Neuronal stem cell (in vitro differentiated cells): Measurements from ENCODE around the gene NAT8L.

ENCODE experiments used
- DNase-seq: peaks from one replicate; pipeline ENCODE4 v3.0.0-alpha.2; 2013; ENCODE audit warnings: low spot score
- H2AFZ ChIP-seq: one replicate; pipeline ENCODE4 v1.6.1; 2013; ENCODE audit warnings: mild to moderate bottlenecking, low read length, inconsistent platforms
- H2AK5ac ChIP-seq: 2 replicates; pipeline ENCODE4 v1.6.1; 2013; ENCODE audit warnings: low read depth, mild to moderate bottlenecking, inconsistent platforms, low read length, moderate library complexity, mixed read lengths
- H2BK120ac ChIP-seq: 2 replicates; pipeline ENCODE4 v1.6.1; 2013; ENCODE audit warnings: low read depth, mild to moderate bottlenecking, inconsistent platforms, low read length, moderate library complexity, mixed read lengths
- H2BK12ac ChIP-seq: one replicate; pipeline ENCODE4 v1.6.1; 2013; ENCODE audit warnings: low read length, inconsistent platforms
- H2BK15ac ChIP-seq: 2 replicates; pipeline ENCODE4 v1.6.1; 2013; ENCODE audit warnings: mild to moderate bottlenecking, low read length, inconsistent platforms, mixed read lengths
- H2BK5ac ChIP-seq: one replicate; pipeline ENCODE4 v1.6.1; 2013; ENCODE audit warnings: inconsistent platforms, mild to moderate bottlenecking, low read length, moderate library complexity
- H3K14ac ChIP-seq: one replicate; pipeline ENCODE4 v1.6.1; 2013; ENCODE audit warnings: low read length, inconsistent platforms
- H3K18ac ChIP-seq: 2 replicates; pipeline ENCODE4 v1.6.1; 2013; ENCODE audit warnings: low read length, inconsistent platforms
- H3K23ac ChIP-seq: 2 replicates; pipeline ENCODE4 v1.6.1; 2013; ENCODE audit warnings: low read depth, mild to moderate bottlenecking, mixed read lengths, low read length, inconsistent platforms; ENCODE audit not compliant: poor library complexity
- H3K27ac ChIP-seq: replicated peaks from 3 replicates; pipeline ENCODE4 v1.5.1; 2013; ENCODE audit warnings: low read length, inconsistent platforms
- H3K27me3 ChIP-seq, 3 experiments: 2 replicates each; pipeline ENCODE4 v1.6.1; 2013; ENCODE audit warnings: low read length in 3 of 3, mild to moderate bottlenecking in 2 of 3, inconsistent platforms in 1 of 3, low read depth in 1 of 3, mixed read lengths in 1 of 3, moderate library complexity in 1 of 3; ENCODE audit not compliant: control insufficient read depth in 3 of 3, insufficient read depth in 3 of 3
- H3K36me3 ChIP-seq, 2 donors: replicated peaks in 1 of 2; 2 replicates each; pipeline ENCODE4 v1.6.1; 2013; ENCODE audit warnings: low read length in 2 of 2; ENCODE audit not compliant: control insufficient read depth in 2 of 2, insufficient read depth in 2 of 2
- H3K4ac ChIP-seq: 2 replicates; pipeline ENCODE4 v1.6.1; 2013; ENCODE audit warnings: inconsistent platforms, mild to moderate bottlenecking, low read length, moderate library complexity
- H3K4me1 ChIP-seq, 2 donors: 1 replicate in 1 of 2; 2 replicates in 1 of 2; pipeline ENCODE4 v1.6.1; 2013; ENCODE audit warnings: low read length in 2 of 2, low read depth in 1 of 2; ENCODE audit not compliant: control insufficient read depth in 2 of 2, insufficient read depth in 1 of 2
- H3K4me2 ChIP-seq: one replicate; pipeline ENCODE4 v1.6.1; 2013; ENCODE audit warnings: mild to moderate bottlenecking, low read length, inconsistent platforms; ENCODE audit not compliant: insufficient read depth, poor library complexity, severe bottlenecking
- H3K4me3 ChIP-seq, 2 donors: 2 replicates each; pipeline ENCODE4 v1.5.1; 2013; ENCODE audit warnings: low read length in 2 of 2, mild to moderate bottlenecking in 2 of 2, inconsistent platforms in 1 of 2, moderate library complexity in 1 of 2
- H3K79me1 ChIP-seq: one replicate; pipeline ENCODE4 v1.6.1; 2013; ENCODE audit warnings: low read depth, mild to moderate bottlenecking, inconsistent platforms, low read length, moderate library complexity
- H3K9ac ChIP-seq: one replicate; pipeline ENCODE4 v1.6.1; 2013; ENCODE audit warnings: mild to moderate bottlenecking, low read depth, low read length, inconsistent platforms; ENCODE audit not compliant: poor library complexity
- H3K9me3 ChIP-seq, 2 donors: replicated peaks in 1 of 2; 2 replicates each; pipeline versions ENCODE3 to v1.6.1; 2013; ENCODE audit warnings: low read length in 2 of 2, mild to moderate bottlenecking in 2 of 2, inconsistent platforms in 1 of 2, low read depth in 1 of 2, mixed read lengths in 1 of 2, moderate library complexity in 1 of 2; ENCODE audit not compliant: control insufficient read depth in 2 of 2, insufficient read depth in 1 of 2
- H4K8ac ChIP-seq: one replicate; pipeline ENCODE4 v1.6.1; 2013; ENCODE audit warnings: low read depth, mild to moderate bottlenecking, inconsistent platforms, low read length, moderate library complexity
- H4K91ac ChIP-seq: one replicate; pipeline ENCODE4 v1.6.1; 2013; ENCODE audit warnings: low read length, low read depth, mild to moderate bottlenecking, inconsistent platforms; ENCODE audit not compliant: poor library complexity
- WGBS, 2 donors: extraction: QIAGEN DNeasy Blood & Tissue Kit; methylation state at CpG; one replicate each; pipeline ENCODE4 v1.1.7; 2013; ENCODE audit warnings: missing lambda C conversion rate in 2 of 2, mixed read lengths in 1 of 2; ENCODE audit not compliant: insufficient read length in 2 of 2, insufficient replicate concordance in 1 of 2; ENCODE audit errors: extremely low coverage in 2 of 2; 5-methylcytosine and 5-hydroxymethylcytosine counted together

Gene NAT8L

GRCh38 chr4:2066571-2067445, 7.7 kb downstream of the NAT8L start:
- peaks cover 4% of the 10 kb centered on the region for H3K79me1 ChIP-seq
- no peak overlapping the region for H3K4me3 ChIP-seq
- H3K23ac ChIP-seq: no peak overlapping the region
- no peak overlapping the region for H3K27ac ChIP-seq
- H2BK120ac ChIP-seq: no peak overlapping the region
- peaks cover 0 to 4% (median 0%) of the 10 kb centered on the region in 3 experiments for H3K27me3 ChIP-seq
- no peak overlapping the region for H2BK12ac ChIP-seq
- no peak overlapping the region for H2AK5ac ChIP-seq
- no peak overlapping the region for H4K91ac ChIP-seq
- H2AFZ ChIP-seq: no peak overlapping the region
- H3K4me1 ChIP-seq: peaks cover 9 to 27% of the 10 kb centered on the region in 2 donors
- H3K4me2 ChIP-seq: no peak overlapping the region
- peak overlapping the region; percentile 44 for H3K9ac ChIP-seq
- DNase-seq: no peak
- peaks cover 0 to 2% of the 10 kb centered on the region in 2 donors for H3K9me3 ChIP-seq
- no peak overlapping the region for H3K4ac ChIP-seq
- no peak overlapping the region for H2BK15ac ChIP-seq
- H3K36me3 ChIP-seq: peaks cover 3 to 47% of the 10 kb centered on the region in 2 donors
- H3K14ac ChIP-seq: peak overlapping the region; percentile 4
- H4K8ac ChIP-seq: no peak overlapping the region
- peak overlapping the region; percentile 64 for H3K18ac ChIP-seq
- no peak overlapping the region for H2BK5ac ChIP-seq
- no CpG with 5 or more reads among the region's 29 CpGs for WGBS, 2 donors

GRCh38 chr4:2067446-2068197, 8.5 kb downstream of the NAT8L start:
- H3K9ac ChIP-seq: no peak overlapping the region
- no peak overlapping the region for H2BK5ac ChIP-seq
- H3K9me3 ChIP-seq: peaks cover 0 to 2% of the 10 kb centered on the region in 2 donors
- peak overlapping the region in 1 of 2 donors; percentile 5 for H3K4me3 ChIP-seq
- no peak for DNase-seq
- peaks cover 15 to 32% of the 10 kb centered on the region in 2 donors for H3K4me1 ChIP-seq
- peaks cover 4% of the 10 kb centered on the region for H3K79me1 ChIP-seq
- no peak overlapping the region for H2AFZ ChIP-seq
- no peak overlapping the region for H4K91ac ChIP-seq
- no peak overlapping the region for H3K14ac ChIP-seq
- H2BK15ac ChIP-seq: no peak overlapping the region
- H3K27me3 ChIP-seq: no peaks in the 10 kb centered on the region
- peak overlapping the region; percentile 27 for H3K18ac ChIP-seq
- H2AK5ac ChIP-seq: no peak overlapping the region
- H3K4me2 ChIP-seq: no peak overlapping the region
- H4K8ac ChIP-seq: no peak overlapping the region
- no peak overlapping the region for H3K23ac ChIP-seq
- no peak overlapping the region for H3K27ac ChIP-seq
- WGBS, 2 donors: no CpG with 5 or more reads among the region's 26 CpGs
- peaks cover 3 to 39% of the 10 kb centered on the region in 2 donors for H3K36me3 ChIP-seq
- no peak overlapping the region for H2BK12ac ChIP-seq
- no peak overlapping the region for H3K4ac ChIP-seq
- H2BK120ac ChIP-seq: no peak overlapping the region

GRCh38 chr4:2068198-2068470, 9.0 kb downstream of the NAT8L start:
- Histone ChIP-seq H2AFZ (no peak overlapping the region), H2BK15ac (no peak overlapping the region), H2BK5ac (no peak overlapping the region), H3K27me3 (no peaks in the 10 kb centered on the region), H3K36me3 (peaks cover 3 to 34% of the 10 kb centered on the region in 2 donors), H3K27ac (no peak overlapping the region), H3K4me2 (no peak overlapping the region), H3K9ac (no peak overlapping the region), H2BK120ac (no peak overlapping the region), H3K79me1 (peaks cover 2% of the 10 kb centered on the region), H2BK12ac (no peak overlapping the region), H3K4me1 (peaks cover 15 to 37% of the 10 kb centered on the region in 2 donors), H3K14ac (no peak overlapping the region), H4K91ac (no peak overlapping the region), H4K8ac (no peak overlapping the region), H3K9me3 (peaks cover 0 to 2% of the 10 kb centered on the region in 2 donors), H3K4ac (no peak overlapping the region), H3K4me3 (peak overlapping the region in 1 of 2 donors; percentile 5), H3K23ac (no peak overlapping the region), H3K18ac (no peak overlapping the region), H2AK5ac (no peak overlapping the region)
- no peak for DNase-seq
- no CpG with 5 or more reads among the region's 13 CpGs for WGBS, 2 donors

- no peak overlapping the region for H2BK5ac ChIP-seq
- H3K23ac ChIP-seq: no peak overlapping the region
- DNase-seq: no peak
- H2AK5ac ChIP-seq: no peak overlapping the region
- H3K4me1 ChIP-seq: peaks cover 15 to 40% of the 10 kb centered on the region in 2 donors
- no peak overlapping the region for H3K27ac ChIP-seq
- no peak overlapping the region for H2BK120ac ChIP-seq
- H3K9me3 ChIP-seq: peaks cover 0 to 2% of the 10 kb centered on the region in 2 donors
- no peak overlapping the region for H2AFZ ChIP-seq
- no peaks in the 10 kb centered on the region for H3K27me3 ChIP-seq
- no peak overlapping the region for H3K4me3 ChIP-seq
- no peak overlapping the region for H4K8ac ChIP-seq
- no peak overlapping the region for H3K14ac ChIP-seq
- no peak overlapping the region for H3K4me2 ChIP-seq
- no peak overlapping the region for H2BK12ac ChIP-seq
- H3K79me1 ChIP-seq: peaks cover 2% of the 10 kb centered on the region
- no peak overlapping the region for H2BK15ac ChIP-seq
- peaks cover 3 to 30% of the 10 kb centered on the region in 2 donors for H3K36me3 ChIP-seq
- H4K91ac ChIP-seq: no peak overlapping the region
- H3K9ac ChIP-seq: no peak overlapping the region
- H3K18ac ChIP-seq: no peak overlapping the region
- H3K4ac ChIP-seq: no peak overlapping the region
- WGBS, 2 donors: no CpG with 5 or more reads among the region's 11 CpGs
Measured at GRCh38 chr4:2068566-2068965, 9.4 kb downstream of the NAT8L start.
